GM12873 (cell line): ENCODE results near the gene SCRN1.

Experiments
- TF ChIP-seq, protein P1 (sequence below): IDR thresholded peaks from 2 replicates; pipeline ENCODE4 v1.5.1; 2012; ENCODE audit warnings: low read depth, mild to moderate bottlenecking, moderate library complexity, low read length, control low read depth; ENCODE audit not compliant: insufficient read depth; ENCODE audit errors: missing control alignments

The SCRN1 gene

GRCh38 chr7:29969738-29970137, 19.9 kb downstream of the SCRN1 start:
- TF ChIP-seq, protein P1, sequence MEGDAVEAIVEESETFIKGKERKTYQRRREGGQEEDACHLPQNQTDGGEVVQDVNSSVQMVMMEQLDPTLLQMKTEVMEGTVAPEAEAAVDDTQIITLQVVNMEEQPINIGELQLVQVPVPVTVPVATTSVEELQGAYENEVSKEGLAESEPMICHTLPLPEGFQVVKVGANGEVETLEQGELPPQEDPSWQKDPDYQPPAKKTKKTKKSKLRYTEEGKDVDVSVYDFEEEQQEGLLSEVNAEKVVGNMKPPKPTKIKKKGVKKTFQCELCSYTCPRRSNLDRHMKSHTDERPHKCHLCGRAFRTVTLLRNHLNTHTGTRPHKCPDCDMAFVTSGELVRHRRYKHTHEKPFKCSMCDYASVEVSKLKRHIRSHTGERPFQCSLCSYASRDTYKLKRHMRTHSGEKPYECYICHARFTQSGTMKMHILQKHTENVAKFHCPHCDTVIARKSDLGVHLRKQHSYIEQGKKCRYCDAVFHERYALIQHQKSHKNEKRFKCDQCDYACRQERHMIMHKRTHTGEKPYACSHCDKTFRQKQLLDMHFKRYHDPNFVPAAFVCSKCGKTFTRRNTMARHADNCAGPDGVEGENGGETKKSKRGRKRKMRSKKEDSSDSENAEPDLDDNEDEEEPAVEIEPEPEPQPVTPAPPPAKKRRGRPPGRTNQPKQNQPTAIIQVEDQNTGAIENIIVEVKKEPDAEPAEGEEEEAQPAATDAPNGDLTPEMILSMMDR: no peak

- TF ChIP-seq, protein P1: no peak
These were observed 20.8 kb downstream of the SCRN1 start for GRCh38 chr7:29968683-29969395.

- TF ChIP-seq, protein P1: no peak
These were observed 24.6 kb downstream of the SCRN1 start for GRCh38 chr7:29965030-29965429.

GRCh38 chr7:29962035-29962434, 27.6 kb downstream of the SCRN1 start:
- TF ChIP-seq, protein P1: no peak

DNA sequence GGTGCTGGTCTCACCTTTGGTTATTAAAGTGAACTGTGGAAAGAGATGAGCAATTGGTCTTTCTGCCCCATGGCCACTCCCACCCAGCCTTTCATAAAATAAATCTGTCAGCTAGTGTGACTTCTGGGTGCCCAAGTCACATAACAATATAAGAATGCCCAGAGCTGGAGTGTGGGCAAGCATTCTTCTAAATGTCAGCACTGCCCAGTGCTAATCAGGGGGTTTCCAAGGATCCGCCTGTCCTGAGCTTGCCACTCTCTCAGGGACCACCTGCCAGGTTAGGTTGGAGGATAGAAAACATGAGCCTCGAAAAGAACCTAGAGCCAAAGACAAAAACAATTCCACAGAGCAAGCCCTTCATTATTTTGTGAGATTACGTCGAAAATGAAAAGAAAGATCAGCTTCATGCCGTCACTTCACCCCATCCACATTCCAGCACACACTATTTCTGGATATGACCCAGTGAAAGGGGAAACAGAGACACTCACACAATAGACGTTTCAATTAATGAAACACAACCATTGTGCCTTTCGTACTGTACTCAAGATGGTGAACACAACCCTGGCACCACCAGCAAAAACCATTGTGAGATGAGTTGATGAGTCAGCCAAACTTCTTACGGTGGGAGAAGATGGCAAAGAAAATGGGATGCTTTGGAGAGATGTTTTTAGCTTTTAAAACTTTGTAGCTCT, 30.8 kb downstream of the SCRN1 start:
- TF ChIP-seq, protein P1: no peak

GRCh38 chr7:29957521-29958310, 31.9 kb downstream of the SCRN1 start:
- TF ChIP-seq, protein P1: no peak

GRCh38 chr7:29956487-29956836, 33.1 kb downstream of the SCRN1 start:
- TF ChIP-seq, protein P1: no peak
